ENCODE results near the gene PRR7.

DNA sequence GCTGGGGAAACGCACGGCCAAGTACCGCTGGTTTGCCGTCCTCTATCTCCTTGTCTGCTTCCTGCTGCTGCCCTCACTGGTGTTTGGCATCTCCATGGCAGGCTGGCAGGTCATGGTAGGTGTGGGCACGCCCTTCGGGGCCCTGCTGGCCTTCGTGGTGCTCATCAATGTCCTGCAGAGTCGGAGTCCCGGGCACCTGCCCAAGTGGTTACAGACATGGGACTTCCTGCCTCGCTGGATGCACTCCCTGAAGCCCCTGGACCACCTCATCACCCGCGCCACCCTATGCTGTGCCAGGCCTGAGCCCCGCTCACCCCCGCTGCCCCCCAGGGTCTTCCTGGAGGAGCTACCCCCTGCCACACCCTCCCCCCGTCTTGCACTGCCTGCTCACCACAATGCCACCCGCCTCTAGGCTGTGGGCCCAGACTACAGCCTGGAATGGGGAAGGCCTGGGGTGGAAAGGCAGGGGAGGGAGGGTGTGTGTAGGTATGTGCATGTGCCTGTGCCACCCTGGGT, 48.7 kb upstream of the PRR7 start:
- TF ChIP-seq MAZ (IDR thresholded peaks at IDR 0.05; ENCODE audit: borderline replicate concordance, low read depth, low read length) (no peak), CTCF (conservative IDR thresholded peaks at IDR 0.05; ENCODE audit: low read depth, low read length) (no peak), RCOR1 (IDR thresholded peaks at IDR 0.05; ENCODE audit: insufficient replicate concordance, low read length) (no peak), POLR2A (IDR thresholded peaks at IDR 0.05; ENCODE audit: low read depth, low read length) (no peak)

Measured in IMR-90 (cell line).